Lower lobe of right lung (tissue), 2 donors: ENCODE measurements around the gene RALGPS1. TPM values are rescaled to one million over a fixed set of nuclear protein-coding genes. Genes with fewer than 3 reads are reported as not detected.

ENCODE experiments used
- ATAC-seq, 2 donors: fragments of 200-7000 bp; cut with Tn5 transposase; one replicate each; pipeline ENCODE4 v1.9.1; 2020 to 2022; ENCODE audit warnings: mild to moderate bottlenecking in 2 of 2, moderate library complexity in 2 of 2
- DNase-seq: peaks from one replicate; pipeline ENCODE4 v3.0.0-alpha.2; 2020
- H3K27ac ChIP-seq: fragments of 200-600 bp; one replicate; pipeline ENCODE4 v1.8.0; 2022
- H3K27me3 ChIP-seq: fragments of 200-600 bp; one replicate; pipeline ENCODE4 v1.8.0; 2022; ENCODE audit warnings: low read depth
- H3K36me3 ChIP-seq: fragments of 200-600 bp; one replicate; pipeline ENCODE4 v1.8.0; 2022; ENCODE audit warnings: mild to moderate bottlenecking
- H3K4me1 ChIP-seq: fragments of 200-600 bp; one replicate; pipeline ENCODE4 v1.8.0; 2022
- H3K4me3 ChIP-seq: fragments of 200-600 bp; one replicate; pipeline ENCODE4 v1.8.0; 2022; ENCODE audit warnings: mild to moderate bottlenecking
- H3K9me3 ChIP-seq: fragments of 200-600 bp; one replicate; pipeline ENCODE4 v1.8.0; 2022
- CTCF ChIP-seq: fragments of 200-600 bp; IDR thresholded peaks from one replicate; pipeline ENCODE4 v1.8.0; 2022; ENCODE audit warnings: antibody characterized with exemption, mild to moderate bottlenecking
- intact Hi-C: fragments of 100-400 bp; cut with DNase I; formaldehyde crosslinking; loops from one replicate; pipeline ENCODE4 v1.11.0; 2022
- total RNA-seq: library from RNA; stranded (reverse); fragmentation: NEBNext Ultra II Directional; extraction: Animal tissue kit (Norgen Biotek cat#: 25700); gene quantifications from one replicate; pipeline ENCODE4 v1.2.1, GENCODE V29; 2021
- donor health status: DM: no; HTN: yes; CAD: no; lungs with severe emphysema.

Gene RALGPS1
- total RNA-seq, 1 donor from 2014 or later: 17.6 TPM

DNA sequence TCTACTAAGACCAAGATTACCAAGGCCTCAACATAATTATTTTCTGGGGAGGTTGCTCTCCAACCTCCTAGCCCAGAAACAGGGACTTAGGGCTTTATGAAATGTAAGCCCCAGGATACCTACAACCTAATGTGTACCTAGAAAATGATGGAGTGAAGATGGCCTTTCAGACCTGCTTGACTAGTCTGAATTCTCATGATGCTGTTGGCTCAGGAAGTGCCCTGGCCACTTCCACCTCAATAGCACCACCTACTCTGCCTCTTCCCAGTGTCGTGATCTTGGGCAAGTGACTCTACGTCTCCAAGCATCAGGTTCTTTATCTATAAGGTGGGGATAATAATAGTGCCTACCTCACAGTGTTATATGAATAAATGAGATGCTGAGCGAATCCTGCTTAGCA is 292.1 kb downstream of the RALGPS1 start:
- H3K4me1 ChIP-seq: no peaks in the 10 kb centered on the region
- intact Hi-C loops: no loop called here
- no peak overlapping the region for H3K4me3 ChIP-seq
- TF ChIP-seq CTCF: no peak
- H3K9me3 ChIP-seq: no peaks in the 10 kb centered on the region
- no peak for ATAC-seq
- H3K27me3 ChIP-seq: no peaks in the 10 kb centered on the region
- H3K36me3 ChIP-seq: no peaks in the 10 kb centered on the region
- no peak for DNase-seq
- H3K27ac ChIP-seq: no peak overlapping the region

GRCh38 chr9:127207734-127208410 is 293.3 kb downstream of the RALGPS1 start:
- no peaks in the 10 kb centered on the region for H3K36me3 ChIP-seq
- intact Hi-C loops: no loop called here
- ATAC-seq (no peak), DNase-seq (no peak)
- H3K9me3 ChIP-seq: no peaks in the 10 kb centered on the region
- no peak for TF ChIP-seq CTCF
- no peaks in the 10 kb centered on the region for H3K4me1 ChIP-seq
- no peaks in the 10 kb centered on the region for H3K27me3 ChIP-seq
- H3K27ac ChIP-seq: no peak overlapping the region
- H3K4me3 ChIP-seq: no peak overlapping the region

DNA sequence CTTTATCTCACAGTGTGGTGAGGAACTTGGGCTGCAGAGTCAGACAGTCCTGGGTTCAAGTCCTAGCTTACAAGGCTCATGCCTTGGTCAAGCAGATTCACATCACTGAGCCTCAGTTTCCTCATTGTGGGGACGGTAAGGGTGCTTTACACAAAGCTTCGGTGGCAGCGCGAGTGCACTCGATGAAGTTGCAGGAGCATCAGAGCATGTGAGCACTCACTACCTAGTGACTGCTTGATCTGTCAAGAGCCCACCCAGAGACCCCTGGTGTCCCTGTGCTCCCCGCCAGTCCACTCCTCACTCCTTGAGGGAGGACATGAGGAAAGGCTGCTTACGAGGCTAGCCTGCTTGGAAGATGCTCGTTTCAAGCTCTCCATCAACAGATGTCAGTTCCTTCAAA is 293.8 kb downstream of the RALGPS1 start:
- H3K27me3 ChIP-seq: no peaks in the 10 kb centered on the region
- no peak for DNase-seq
- no peaks in the 10 kb centered on the region for H3K9me3 ChIP-seq
- TF ChIP-seq CTCF: no peak
- intact Hi-C loops: no loop called here
- no peak overlapping the region for H3K27ac ChIP-seq
- H3K36me3 ChIP-seq: no peaks in the 10 kb centered on the region
- no peak for ATAC-seq
- H3K4me1 ChIP-seq: no peaks in the 10 kb centered on the region
- no peak overlapping the region for H3K4me3 ChIP-seq

DNA sequence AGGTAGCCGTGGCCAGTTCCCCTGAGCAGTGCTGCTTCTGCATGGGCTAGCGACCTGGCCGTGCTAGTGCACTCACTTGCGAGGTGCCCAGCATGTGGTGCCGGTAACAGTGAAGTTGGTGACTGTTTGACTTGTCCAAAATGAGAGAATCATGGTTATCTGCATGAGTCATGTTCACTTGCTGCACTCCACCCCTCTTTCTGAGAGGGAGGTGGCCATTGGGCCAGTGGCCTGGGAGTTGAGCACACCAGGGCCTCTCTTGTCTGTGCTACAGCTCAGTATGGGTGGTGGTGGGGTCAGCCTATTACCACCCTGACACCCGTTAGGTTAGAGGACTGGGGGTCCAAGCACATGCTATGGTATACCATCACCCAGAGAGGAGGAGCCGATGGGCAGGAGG is 294.6 kb downstream of the RALGPS1 start:
- H3K36me3 ChIP-seq: no peaks in the 10 kb centered on the region
- intact Hi-C loops: no loop called here
- H3K9me3 ChIP-seq: no peaks in the 10 kb centered on the region
- no peak overlapping the region for H3K4me3 ChIP-seq
- no peak overlapping the region for H3K27ac ChIP-seq
- DNase-seq: no peak
- no peak for TF ChIP-seq CTCF
- no peak for ATAC-seq
- no peaks in the 10 kb centered on the region for H3K4me1 ChIP-seq
- no peaks in the 10 kb centered on the region for H3K27me3 ChIP-seq

DNA sequence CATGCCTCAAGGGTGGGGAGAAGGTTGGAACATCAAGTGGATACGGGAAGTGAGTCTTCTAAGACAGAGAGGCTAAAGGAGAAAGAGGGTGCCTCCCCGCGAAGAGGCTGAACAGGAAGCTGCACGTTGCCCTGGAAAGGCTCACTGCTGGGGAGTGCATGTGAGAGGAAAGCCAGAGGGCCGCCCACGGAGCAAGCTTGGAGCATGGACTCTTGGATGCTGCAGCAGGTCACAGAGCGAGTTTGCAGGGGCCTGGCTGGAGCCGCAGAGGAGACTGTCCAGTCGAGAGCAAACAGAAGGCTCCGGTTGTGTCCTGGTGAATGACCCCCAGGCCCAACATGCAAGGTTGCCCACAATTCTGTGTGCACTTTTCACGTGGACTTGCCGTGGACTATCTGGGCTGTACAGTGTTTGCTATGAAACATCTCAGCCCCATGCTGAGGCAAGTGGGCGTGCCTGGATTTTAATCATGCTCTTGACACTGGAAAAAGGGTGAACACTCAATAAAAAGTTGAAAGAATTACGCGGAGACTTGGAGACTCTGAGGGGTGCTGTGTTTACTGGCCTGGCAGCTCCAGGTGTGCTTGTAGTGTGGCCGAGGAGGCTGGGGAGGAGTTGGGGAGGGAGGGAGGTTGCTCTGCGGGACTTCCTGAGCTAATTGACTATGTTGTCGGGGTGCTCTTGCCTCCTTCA is 295.5 kb downstream of the RALGPS1 start:
- Histone ChIP-seq H3K27ac (no peak overlapping the region), H3K27me3 (no peaks in the 10 kb centered on the region), H3K4me3 (no peak overlapping the region), H3K36me3 (no peaks in the 10 kb centered on the region), H3K4me1 (peaks cover 5% of the 10 kb centered on the region), H3K9me3 (no peaks in the 10 kb centered on the region)
- no peak for TF ChIP-seq CTCF
- ATAC-seq (peak in 1 of 2 donors; percentile 9), DNase-seq (no peak)
- intact Hi-C loops: no loop called here
